IPS-20b (cell line): ENCODE data around the gene RCAN2.

Experiments used
- H3K27ac ChIP-seq: one replicate; pipeline ENCODE4 v1.5.1; 2013; ENCODE audit warnings: low read length
- H3K27me3 ChIP-seq: 2 replicates; pipeline ENCODE4 v1.6.1; 2013; ENCODE audit warnings: mild to moderate bottlenecking, low read length, inconsistent platforms; ENCODE audit not compliant: insufficient read depth
- H3K36me3 ChIP-seq: 2 replicates; pipeline ENCODE4 v1.6.1; 2013; ENCODE audit warnings: low read depth, mild to moderate bottlenecking, inconsistent platforms, low read length, moderate library complexity; ENCODE audit not compliant: insufficient read depth
- H3K4me1 ChIP-seq: 2 replicates; pipeline ENCODE4 v1.6.1; 2013; ENCODE audit warnings: mild to moderate bottlenecking, control low read depth, inconsistent platforms, low read length, moderate library complexity; ENCODE audit not compliant: insufficient read depth
- H3K4me3 ChIP-seq: 2 replicates; pipeline ENCODE4 v1.5.1; 2013; ENCODE audit warnings: mild to moderate bottlenecking, low read length, inconsistent platforms
- H3K9ac ChIP-seq: 2 replicates; pipeline ENCODE4 v1.6.1; 2013; ENCODE audit warnings: low read depth, mild to moderate bottlenecking, inconsistent platforms, low read length, moderate library complexity
- H3K9me3 ChIP-seq: 2 replicates; pipeline ENCODE4 v1.6.1; 2013; ENCODE audit warnings: mild to moderate bottlenecking, low read depth, low read length, inconsistent platforms; ENCODE audit not compliant: insufficient read depth

Gene RCAN2

DNA sequence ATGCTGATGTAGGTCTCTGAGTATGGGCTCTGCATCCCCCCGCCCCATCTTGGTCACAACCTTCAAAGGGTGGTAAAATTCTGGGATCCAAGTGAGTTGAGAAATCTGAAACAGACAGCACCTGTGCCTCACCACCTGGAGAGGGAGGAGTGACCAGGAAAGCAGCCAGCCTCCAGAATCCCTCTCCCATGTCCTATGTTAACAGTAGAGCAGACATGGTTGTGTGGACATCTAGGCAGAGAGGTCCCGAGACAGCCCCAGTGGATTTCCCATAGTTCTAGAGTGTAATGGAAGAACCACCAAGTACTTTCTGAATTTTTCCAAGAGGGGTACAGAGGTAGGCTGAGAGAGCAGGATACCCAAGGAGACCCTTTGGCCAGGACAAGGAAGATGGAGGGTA, 216.7 kb downstream of the RCAN2 start:
- Histone ChIP-seq H3K4me3 (no peak overlapping the region), H3K4me1 (no peaks in the 10 kb centered on the region), H3K27ac (no peak overlapping the region), H3K9ac (no peak overlapping the region), H3K9me3 (no peaks in the 10 kb centered on the region), H3K36me3 (no peaks in the 10 kb centered on the region), H3K27me3 (no peaks in the 10 kb centered on the region)

DNA sequence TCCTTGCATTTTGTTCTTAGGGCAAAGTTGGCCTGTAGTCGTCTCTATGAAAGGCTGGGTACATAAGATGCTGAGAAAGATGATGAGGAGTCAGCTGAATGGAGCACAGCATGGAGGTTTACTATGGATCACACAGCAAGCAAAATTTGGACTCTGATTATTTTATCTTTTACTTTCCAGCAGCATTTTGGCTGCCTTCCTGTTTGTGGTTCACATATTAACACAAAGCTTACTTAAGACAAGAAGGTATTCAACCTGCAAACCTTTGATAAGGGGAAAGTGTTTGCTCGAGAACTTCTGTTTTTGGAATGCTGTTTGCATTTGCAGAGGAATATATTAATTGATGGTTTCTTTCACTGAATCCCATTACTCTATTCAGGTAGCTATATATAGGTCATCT, 217.3 kb downstream of the RCAN2 start:
- Histone ChIP-seq H3K9me3 (no peaks in the 10 kb centered on the region), H3K27me3 (no peaks in the 10 kb centered on the region), H3K27ac (no peak overlapping the region), H3K4me1 (no peaks in the 10 kb centered on the region), H3K9ac (no peak overlapping the region), H3K4me3 (no peak overlapping the region), H3K36me3 (no peaks in the 10 kb centered on the region)

DNA sequence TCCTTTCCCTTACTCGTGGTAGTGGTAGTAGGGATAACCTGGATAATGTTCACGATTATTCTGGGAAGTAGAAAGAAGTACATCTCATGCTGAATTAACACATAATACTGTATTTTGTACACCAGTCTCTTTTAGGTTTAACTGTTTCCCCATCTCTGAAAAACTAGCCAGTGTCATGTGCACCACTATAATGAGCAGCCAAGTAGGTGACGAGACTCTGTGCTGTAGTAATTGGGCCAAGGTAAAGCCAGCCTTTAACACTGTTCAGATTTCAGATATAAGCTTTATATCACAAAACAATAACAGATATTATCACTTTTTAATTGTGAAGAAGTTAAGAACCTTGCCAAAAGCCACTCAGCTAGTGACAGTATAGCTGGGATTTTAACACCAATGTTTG, 219.5 kb downstream of the RCAN2 start:
- no peak overlapping the region for H3K9ac ChIP-seq
- H3K9me3 ChIP-seq, result no peaks in the 10 kb centered on the region
- no peak overlapping the region for H3K4me3 ChIP-seq
- H3K36me3 ChIP-seq, result no peaks in the 10 kb centered on the region
- no peak overlapping the region for H3K27ac ChIP-seq
- H3K4me1 ChIP-seq, result no peaks in the 10 kb centered on the region
- no peaks in the 10 kb centered on the region for H3K27me3 ChIP-seq

DNA sequence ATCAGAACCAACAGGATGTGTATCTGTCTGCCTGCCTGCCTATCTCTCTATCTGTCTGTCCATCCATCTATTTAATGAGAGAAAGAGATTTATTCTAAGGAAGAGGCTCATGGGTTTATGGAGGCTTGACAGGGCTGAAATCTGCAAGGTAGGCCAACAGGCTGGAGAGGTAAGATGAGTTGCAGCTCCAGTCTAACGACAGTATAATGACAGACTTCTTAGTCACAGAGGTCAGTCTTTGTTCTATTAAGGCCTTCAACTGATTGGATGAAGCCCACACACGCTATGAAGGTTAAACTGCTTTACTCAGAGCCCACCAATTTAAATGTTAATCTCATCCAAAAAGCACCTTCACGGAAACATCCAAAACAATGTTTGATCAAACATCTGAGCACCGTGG, 220.1 kb downstream of the RCAN2 start:
- H3K27me3 ChIP-seq, result no peaks in the 10 kb centered on the region
- no peaks in the 10 kb centered on the region for H3K4me1 ChIP-seq
- H3K9me3 ChIP-seq, result no peaks in the 10 kb centered on the region
- no peaks in the 10 kb centered on the region for H3K36me3 ChIP-seq
- no peak overlapping the region for H3K27ac ChIP-seq
- no peak overlapping the region for H3K4me3 ChIP-seq
- H3K9ac ChIP-seq, result no peak overlapping the region

DNA sequence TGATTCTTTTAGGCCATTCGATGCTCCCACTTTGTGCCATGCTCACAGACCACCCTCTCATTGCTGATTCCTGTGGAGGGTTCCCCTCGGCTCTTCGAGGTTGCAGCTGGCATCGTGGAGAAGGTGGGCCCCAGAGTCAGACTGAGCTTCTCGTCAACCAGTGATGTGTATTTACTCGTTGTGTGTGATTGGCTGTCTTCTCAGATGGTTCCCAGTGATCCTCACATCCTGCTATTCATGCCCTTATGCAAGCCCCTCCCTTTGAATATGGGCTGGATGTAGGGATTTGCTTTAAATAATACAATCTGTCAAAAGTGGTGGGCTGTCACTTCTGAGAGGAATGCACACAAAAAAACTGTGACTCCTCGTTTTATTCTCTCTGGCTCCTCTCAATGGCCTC, 220.9 kb downstream of the RCAN2 start:
- Histone ChIP-seq H3K9ac (no peak overlapping the region), H3K9me3 (no peaks in the 10 kb centered on the region), H3K36me3 (no peaks in the 10 kb centered on the region), H3K27me3 (no peaks in the 10 kb centered on the region), H3K27ac (no peak overlapping the region), H3K4me1 (no peaks in the 10 kb centered on the region), H3K4me3 (no peak overlapping the region)

DNA sequence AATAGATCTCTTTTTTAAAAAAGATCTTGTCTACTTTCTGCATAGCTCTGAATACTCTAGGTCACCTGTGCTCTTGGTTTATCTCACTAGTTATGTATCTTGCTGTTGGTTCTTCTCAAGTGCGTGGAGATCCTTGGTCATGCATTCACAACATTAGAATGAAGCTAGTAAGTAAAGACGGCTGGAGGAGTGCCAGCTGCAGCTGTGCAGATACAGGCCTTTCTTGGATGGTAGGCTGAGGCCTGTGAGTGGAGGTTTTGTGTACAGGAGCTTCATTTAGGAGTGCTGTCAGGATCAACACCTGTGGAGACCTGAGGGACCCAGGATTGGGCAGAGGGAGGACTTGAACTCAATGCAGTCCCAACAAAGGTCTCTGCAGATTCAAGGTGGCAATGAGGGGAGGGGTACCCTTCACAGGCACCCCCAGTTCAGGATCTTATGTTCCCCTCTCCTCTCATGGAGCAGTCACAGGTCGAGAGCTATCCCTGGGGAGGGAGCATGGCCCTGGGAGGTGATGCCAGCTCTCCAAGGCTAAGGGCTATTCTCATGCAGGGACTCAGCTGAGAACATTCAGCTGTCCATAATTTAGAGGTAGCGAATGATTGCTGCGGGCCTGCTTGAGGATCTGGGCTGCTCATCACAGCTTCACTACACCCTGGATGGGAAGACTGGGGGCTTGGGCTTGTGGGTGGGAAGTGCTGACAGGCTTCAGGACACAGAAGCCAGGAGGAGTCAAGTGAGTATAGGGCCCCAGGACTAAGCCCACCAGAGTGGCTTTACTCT, 221.6 kb downstream of the RCAN2 start:
- Histone ChIP-seq H3K4me3 (no peak overlapping the region), H3K27ac (no peak overlapping the region), H3K9ac (no peak overlapping the region), H3K9me3 (no peaks in the 10 kb centered on the region), H3K4me1 (no peaks in the 10 kb centered on the region), H3K36me3 (no peaks in the 10 kb centered on the region), H3K27me3 (no peaks in the 10 kb centered on the region)

DNA sequence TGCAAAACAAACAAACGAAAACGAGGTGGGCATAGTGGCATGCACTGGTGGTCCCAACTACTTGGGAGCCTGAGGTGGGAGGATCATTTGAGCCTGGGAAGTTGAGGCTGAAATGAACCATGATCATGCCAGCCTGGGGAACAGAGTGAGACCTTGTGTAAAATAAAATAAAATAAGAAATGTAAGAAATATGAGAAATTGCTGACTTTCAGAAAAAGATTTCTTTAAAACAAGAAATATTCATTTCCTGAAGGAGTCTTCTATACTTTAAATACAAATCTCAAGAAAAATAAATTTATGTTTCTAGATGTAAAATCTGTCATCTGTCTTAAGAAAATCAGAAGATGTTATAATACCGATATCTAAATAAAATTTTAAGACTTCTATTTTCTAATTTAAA, 223.7 kb downstream of the RCAN2 start:
- no peak overlapping the region for H3K27ac ChIP-seq
- H3K9ac ChIP-seq, result no peak overlapping the region
- no peak overlapping the region for H3K4me3 ChIP-seq
- no peaks in the 10 kb centered on the region for H3K27me3 ChIP-seq
- no peaks in the 10 kb centered on the region for H3K9me3 ChIP-seq
- no peaks in the 10 kb centered on the region for H3K4me1 ChIP-seq
- no peaks in the 10 kb centered on the region for H3K36me3 ChIP-seq

DNA sequence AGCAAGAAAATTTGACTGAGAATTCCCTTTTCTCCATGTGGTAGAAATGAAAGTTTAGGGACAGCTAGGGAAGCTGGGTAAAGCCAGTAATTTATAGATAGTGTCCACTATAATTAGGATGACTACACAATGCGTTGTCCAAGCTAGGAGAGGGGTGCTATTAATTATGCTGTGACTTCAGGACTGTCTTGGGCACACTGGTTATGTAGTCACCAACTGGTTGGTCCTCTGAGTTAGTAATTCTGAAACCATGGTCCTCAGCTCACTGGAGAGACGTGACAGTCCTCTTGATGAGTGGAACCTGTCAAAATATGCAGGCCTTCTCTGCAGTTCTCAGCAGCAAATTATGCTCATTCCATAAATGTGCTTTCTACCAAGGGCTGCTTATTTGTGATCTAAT, 225.9 kb downstream of the RCAN2 start:
- H3K4me1 ChIP-seq, result no peaks in the 10 kb centered on the region
- H3K9ac ChIP-seq, result no peak overlapping the region
- no peaks in the 10 kb centered on the region for H3K27me3 ChIP-seq
- no peak overlapping the region for H3K27ac ChIP-seq
- H3K4me3 ChIP-seq, result no peak overlapping the region
- no peaks in the 10 kb centered on the region for H3K9me3 ChIP-seq
- H3K36me3 ChIP-seq, result no peaks in the 10 kb centered on the region

DNA sequence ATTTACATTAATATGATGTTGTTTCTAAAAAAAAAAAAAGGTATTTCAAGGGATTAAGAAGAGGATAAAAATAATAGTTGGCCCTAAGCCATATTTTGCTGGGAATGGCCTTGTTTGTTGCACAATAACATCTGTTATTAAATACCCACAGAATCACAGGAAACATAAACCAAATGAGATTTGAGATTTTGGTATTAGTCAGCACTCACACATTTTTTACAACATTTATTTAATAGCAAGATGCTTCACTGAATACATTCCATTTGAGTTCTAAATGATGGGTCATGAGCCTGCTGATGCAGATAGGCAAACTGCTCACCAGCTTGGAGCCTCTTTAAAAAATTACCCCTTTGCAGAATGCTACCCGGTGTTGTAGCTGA, 227.6 kb downstream of the RCAN2 start:
- Histone ChIP-seq H3K27ac (no peak overlapping the region), H3K9ac (no peak overlapping the region), H3K9me3 (no peaks in the 10 kb centered on the region), H3K4me3 (no peak overlapping the region), H3K36me3 (no peaks in the 10 kb centered on the region), H3K4me1 (no peaks in the 10 kb centered on the region), H3K27me3 (no peaks in the 10 kb centered on the region)

DNA sequence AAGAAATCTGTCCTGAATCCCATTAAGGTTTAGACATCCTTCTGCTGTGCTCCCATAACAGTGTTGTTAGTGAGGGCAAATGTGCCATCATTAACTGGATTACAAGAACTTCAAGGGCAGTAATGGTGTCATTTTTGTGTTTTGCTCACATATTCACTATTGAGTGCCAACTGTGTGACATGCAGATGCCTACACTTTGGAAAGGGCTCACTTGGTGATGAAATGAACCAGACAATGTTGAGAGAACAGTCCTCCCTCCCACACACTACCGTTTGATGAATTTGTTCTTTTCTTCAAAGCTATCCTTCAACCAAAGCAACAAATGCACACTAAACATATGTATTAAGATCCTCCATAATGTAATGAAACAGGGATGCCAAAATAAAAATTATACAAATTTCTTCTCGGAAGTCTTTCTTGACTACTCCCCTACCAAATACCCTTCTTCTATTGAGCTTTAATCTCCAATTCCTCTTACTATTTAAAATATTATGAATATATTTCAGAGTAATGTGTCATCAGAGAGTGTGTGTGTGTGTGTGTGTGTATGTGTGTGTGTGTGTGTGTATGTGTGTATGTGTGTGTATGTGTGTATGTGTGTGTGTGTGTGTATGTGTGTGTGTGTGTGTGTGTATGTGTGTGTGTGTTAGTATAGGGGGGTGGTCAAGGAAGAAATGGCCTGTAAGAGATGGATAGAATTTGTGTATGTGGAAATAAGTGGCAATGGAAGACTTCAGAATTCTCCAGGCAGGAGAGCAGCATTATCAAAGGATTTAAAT, 228.1 kb downstream of the RCAN2 start:
- no peak overlapping the region for H3K4me3 ChIP-seq
- H3K27me3 ChIP-seq, result no peaks in the 10 kb centered on the region
- H3K36me3 ChIP-seq, result no peaks in the 10 kb centered on the region
- H3K9me3 ChIP-seq, result no peaks in the 10 kb centered on the region
- H3K9ac ChIP-seq, result no peak overlapping the region
- H3K27ac ChIP-seq, result no peak overlapping the region
- H3K4me1 ChIP-seq, result no peaks in the 10 kb centered on the region

DNA sequence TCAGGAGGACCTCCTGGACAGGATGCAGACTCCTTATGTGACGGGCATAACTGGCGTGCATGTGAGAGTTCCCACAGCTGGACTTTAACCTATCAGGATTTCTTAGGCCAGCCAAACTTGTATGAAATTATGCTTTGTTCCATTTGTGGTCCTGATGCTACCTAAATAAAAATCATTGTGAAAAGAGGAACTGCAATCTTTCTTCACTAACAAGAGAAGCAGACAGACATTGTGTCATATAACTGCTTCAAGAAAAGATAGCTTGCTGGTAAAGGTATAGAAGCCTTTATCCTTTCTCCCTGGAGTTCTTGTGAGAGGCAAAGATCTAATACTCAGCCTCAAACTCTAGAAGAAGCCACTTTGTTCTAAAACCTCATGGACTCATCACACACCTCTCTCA, 233.0 kb downstream of the RCAN2 start:
- Histone ChIP-seq H3K9me3 (no peaks in the 10 kb centered on the region), H3K27me3 (no peaks in the 10 kb centered on the region), H3K4me1 (no peaks in the 10 kb centered on the region), H3K27ac (no peak overlapping the region), H3K4me3 (no peak overlapping the region), H3K9ac (no peak overlapping the region), H3K36me3 (no peaks in the 10 kb centered on the region)

DNA sequence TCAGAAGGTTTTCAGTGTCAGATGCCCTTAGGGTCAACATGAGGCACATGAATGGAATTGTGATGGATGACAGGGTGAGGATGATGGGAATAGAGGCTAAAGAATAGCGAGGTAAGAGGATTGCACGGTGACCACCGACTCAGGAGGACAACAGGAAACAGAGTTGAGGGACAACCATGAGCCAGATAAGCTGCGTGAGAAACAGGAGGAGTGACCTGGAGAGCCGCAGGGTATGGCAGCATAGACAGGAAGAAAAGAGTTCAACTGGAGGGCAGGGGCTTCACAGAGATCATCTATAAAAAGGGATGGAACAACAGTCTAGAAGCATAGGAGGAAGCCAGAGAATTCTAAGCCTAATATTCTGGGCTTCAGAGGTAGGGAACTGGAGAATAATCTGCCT, 235.7 kb downstream of the RCAN2 start:
- Histone ChIP-seq H3K27me3 (no peaks in the 10 kb centered on the region), H3K4me1 (no peaks in the 10 kb centered on the region), H3K27ac (no peak overlapping the region)

More for the DNA sequence above, 235.7 kb downstream of the RCAN2 start:
- H3K36me3 ChIP-seq, result no peaks in the 10 kb centered on the region
- no peaks in the 10 kb centered on the region for H3K9me3 ChIP-seq
- H3K4me3 ChIP-seq, result no peak overlapping the region
- no peak overlapping the region for H3K9ac ChIP-seq
